Activated CD4-positive, CD25-positive, alpha-beta regulatory T cell treated with anti-CD3 and anti-CD28 coated beads, Interleukin-2, amount 50 U/mL, for 24 hours (primary cell): ENCODE measurements around the gene IHH.

Source experiments
- ATAC-seq, 2 donors: fragments of 150-1000 bp; cut with Tn5 transposase; one replicate each; pipeline ENCODE4 v1.10.0; 2021; ENCODE audit warnings: mild to moderate bottlenecking in 1 of 2, moderate library complexity in 1 of 2

The IHH gene

DNA sequence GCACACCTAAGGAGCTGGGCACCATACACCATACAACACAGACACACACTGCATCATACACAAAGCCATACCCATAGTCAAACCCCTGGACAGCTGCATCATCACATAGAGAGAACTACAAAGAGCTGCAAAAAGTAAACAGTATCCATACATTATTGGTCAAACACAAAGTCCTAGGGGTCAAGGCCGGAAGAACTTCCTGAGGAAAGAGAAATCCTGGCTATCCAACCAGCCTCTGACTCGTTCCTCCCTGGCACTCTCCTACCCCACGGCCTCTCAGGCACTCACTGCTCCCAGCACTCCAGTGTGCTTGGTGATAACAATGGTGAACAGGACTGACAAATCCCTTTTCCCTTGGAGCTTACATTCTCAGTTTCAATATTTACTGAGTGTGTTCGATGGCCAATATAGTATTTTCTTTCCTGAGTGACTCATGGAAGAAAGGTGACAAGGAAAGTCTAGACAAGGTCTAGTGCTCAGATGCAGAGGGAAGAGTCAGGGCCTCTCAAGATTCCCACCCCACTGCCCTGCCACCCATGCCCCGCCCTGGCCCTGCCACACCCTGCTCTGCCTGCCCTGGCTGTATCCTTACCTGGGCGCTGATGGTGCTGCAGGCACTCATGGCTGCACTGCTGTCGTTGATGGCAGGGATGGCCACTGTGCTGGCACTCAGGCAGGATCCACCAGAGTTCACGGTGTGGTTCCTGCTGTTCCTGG, 22.8 kb downstream of the IHH start:
- no peak for ATAC-seq

DNA sequence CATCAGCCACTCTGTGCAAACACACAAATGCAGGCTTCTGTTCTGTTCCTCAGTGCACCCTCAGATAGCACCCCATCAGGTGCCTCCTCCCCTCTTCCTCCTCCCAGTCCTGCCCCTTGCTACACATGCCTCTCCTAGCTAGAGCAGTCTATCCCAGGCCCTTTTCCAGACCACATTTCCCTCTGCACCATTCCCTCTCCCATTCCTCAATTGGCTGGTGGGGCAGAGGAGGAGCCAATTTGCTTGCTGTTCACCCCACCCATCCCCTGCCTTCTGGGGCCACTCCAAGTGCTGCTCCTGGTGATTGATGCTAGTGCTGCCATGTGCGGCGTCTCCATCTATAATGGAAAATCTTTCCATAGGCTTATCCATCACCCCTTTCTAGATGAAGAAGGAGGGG, 24.8 kb downstream of the IHH start:
- ATAC-seq: no peak

DNA sequence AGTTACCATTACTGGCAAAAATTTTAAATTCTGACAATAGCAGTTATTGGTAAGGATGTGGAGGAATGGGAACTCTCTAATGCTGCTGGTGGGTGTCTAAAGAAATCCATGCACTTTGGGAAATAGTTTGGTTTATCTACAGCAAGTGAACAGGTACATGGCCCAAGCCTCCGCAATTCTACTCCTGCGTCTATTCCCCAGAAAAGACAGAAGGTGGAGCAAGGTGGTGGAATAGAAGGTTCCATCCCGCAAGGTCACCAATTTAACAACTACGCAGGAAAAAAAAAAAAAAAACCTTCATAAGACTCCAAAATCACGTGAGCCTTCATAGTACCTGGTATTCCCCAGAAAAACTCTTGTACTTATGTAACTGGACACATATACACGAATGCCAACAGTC, 25.9 kb downstream of the IHH start:
- ATAC-seq: no peak

DNA sequence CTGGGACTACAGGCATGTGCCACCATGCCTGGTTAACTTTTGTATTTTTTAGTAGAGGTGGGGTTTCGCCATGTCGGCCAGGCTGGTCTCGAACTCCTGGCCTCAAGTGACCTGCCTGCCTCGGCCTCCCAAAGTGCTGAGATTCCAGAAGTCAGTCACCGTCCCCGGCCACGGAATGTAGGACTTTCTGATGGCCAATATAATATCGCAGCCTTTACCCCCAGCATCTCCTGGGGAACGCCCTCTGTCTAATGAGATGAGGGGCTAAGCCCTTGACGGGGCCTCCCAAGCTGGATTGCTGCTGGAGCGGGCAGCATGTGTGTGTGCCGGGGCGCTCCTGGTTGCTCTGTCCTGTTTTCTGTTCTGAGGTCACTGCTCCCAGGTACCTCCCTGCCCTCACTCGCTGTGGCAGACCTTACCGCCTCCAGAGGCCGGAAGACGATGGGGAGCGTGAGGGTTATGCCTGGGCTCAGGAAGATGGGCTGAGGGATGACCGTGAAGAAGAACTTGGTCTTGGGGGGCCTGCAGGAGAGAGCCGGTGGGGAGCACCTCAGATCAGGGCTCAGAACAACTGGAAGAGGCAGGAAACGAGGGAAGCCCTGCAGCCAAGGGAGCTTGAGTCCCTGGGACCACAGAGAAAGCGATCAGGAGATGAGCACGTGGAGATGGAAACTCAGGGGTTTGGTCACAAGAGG, 28.5 kb downstream of the IHH start:
- no peak for ATAC-seq

DNA sequence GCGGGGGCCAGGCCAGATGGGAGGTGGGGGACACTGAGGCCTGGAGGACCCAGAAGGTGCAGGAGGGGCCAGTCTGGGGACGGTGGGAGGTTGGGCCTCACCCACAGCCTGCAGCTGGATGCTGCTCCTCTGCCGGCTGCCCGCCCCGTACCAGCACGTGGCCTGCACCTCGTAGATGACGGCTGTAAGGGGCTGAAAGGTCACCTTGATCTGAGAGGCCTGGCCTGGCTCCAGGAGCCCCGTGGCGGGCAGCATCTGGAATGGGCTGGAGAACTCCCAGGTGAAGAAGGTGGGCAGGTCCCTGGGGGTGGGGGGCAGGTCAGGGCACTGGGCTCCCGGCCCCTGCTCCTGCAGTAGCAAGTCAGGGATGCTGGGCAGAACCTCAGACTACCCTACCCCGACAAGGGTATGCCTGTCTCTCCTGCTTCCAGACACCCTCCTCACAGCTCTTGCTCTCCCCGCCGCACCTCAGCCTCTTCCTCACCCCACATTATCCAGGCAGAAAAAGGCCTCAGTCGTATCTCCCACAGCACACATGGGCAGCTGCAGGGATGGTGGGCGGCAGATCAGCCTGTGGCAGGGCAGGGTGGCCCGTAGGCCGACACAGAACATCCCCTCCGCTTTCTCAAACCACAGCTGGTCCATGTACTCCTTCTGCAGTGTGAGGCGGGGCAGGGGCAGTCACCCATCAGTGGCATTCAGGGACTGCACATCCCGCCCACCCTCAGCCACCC, 29.5 kb downstream of the IHH start:
- no peak for ATAC-seq

DNA sequence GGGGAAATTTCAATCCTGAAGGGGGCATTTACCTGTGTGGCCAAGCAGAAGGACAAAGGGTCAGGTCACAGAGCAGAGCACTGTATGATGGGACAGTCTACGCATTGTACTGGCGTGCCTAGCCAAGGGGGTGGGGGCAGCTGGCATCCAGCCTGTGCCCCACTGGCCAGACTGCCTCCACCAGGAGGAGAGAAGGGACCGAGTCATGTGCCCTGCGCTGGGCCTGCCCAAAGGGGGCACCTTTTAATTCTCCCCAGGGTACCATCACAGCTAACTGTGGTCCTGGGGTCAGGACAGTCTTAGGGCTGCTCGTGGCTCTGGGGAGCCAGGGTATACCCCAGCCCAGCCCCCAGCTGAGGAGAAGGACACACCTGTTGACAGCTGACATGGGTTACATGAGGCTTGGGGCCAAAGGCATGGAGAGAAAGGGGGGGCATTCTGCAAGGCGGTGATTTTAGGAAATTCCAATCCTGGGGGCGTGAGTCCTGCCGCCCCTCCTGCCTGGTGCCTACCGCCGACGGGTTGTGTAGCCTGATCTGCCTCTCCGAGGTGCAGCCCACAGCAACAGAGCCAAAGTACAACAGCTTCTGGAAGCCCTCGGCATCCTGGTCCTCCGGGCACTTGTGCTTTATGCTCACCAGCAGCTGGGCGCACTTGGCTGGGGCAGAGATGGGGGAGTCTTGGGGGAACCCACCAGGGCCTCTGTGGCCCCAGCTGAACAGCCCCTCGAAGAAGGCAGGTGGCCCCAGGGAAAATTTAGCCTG, 30.4 kb downstream of the IHH start:
- no peak for ATAC-seq

DNA sequence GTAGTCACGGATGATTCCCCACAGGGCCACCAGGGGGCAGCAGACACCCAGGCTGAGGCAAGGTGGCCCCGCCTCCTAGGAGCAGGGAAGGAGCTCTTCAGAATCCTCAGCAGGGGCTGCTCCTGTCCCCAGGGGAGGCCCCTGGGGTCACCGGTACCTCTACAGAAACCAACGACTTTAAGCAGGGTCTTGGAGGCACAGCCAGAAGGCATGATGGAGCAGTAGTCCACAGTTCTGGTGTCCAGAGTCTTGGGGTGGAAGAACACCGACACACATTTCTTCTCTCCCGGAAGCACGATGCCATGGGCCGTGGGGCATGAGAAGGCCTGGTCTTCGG, 30.9 kb downstream of the IHH start:
- peak; percentile 72 to 77 for ATAC-seq

DNA sequence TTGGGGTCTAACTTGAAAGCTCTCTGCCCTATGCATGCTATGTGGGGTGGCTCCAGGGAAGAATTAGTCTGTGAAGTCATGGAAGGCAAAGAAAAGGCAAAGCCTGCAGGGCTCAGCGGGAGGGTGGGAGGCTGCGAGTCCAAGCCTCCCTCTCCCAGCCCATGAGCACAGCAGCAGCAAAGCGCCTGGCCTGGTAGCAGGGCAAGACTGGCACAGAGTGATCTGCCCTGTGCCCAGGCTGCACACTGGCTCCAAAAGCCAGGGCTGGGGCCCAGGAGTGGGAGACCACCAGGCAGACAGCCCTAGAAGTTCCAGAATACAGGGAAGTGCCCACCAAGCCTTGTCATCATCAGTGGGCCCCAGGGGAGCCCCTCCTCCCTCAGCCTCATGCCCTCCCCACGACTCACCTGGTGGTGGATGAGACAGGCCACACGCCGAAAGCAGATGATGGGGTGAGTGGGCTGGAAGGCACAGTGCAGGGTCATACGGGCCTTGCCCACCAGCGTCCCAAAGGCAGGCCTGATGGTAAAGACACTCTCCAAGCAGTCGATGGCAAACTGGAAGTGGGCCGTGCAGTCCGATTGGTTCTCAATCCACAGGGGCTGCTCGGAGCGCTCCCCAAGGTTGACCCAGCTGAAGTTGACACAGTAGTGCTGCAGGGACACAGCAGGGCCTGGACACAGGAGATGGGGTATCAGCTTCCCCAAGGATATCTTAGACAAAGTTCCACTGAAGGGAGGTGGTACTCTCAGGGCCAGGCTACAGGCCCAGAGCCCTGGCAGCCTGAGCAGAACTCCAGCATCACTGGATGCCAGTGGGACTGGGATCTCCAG, 31.5 kb downstream of the IHH start:
- no peak for ATAC-seq

DNA sequence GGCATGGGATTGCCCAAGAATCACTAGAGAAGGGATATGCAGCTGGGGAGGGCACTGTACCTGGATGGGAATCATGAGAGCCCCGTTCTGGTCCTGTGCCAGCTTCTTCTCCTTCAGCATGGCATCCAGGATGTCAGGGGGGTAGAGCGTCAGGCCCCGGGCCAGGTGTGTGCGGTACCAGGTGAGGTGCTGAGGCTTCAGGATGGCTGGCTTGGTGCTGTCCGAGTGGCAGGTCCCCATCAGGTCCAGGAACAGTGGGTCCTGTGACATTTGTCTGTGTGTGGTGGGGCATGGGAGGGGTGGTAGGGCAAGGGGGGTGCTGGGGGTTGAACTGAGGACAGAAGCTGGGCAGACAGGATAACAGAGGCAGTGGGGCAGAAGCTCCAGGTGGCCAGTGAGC, 32.6 kb downstream of the IHH start:
- ATAC-seq: no peak

DNA sequence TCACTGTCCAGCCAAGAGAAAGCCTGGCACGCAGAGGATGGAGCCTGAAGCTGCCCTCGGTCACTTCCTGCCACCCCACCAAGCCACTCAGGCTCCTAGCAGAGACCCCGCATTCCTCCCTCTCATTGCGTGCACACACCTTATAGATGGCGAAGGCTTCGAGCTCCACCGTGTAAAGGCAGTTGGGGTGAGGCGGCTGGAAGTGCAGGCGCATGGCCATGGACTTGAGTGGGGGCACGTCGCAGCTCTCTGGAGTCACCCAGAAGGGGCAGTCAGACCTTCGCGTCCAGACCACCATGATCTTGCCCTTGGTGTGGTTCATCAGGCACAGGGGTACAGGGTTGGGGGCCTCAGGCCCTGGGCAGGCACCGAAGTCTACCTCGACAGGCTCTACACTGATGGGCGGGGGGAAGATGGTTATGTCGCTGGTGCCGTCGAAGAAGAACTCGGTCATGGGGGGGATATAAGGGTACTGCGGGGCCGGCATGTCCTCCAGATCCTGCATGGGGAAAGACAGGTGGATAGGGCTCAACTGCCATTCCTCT, 33.1 kb downstream of the IHH start:
- no peak for ATAC-seq

DNA sequence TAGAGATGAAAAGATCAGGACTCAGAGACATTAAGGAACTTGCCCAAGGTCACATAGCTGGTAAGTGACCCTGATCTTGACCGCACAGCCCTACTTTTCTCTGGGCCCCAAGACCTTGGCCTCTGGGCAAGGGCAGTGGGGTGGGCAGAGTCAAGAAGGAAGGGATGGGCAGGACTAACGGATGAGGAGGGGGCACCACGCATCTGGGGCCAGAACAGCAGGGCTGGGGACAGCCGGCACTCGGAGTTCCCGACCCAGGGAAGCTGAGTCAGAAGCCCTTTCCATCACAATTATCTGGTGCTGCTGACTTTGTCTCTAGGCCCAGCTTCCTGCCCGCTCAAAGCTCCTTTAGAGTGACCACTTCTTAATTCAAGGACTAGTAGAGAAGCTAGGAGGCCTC, 33.8 kb downstream of the IHH start:
- ATAC-seq: no peak

DNA sequence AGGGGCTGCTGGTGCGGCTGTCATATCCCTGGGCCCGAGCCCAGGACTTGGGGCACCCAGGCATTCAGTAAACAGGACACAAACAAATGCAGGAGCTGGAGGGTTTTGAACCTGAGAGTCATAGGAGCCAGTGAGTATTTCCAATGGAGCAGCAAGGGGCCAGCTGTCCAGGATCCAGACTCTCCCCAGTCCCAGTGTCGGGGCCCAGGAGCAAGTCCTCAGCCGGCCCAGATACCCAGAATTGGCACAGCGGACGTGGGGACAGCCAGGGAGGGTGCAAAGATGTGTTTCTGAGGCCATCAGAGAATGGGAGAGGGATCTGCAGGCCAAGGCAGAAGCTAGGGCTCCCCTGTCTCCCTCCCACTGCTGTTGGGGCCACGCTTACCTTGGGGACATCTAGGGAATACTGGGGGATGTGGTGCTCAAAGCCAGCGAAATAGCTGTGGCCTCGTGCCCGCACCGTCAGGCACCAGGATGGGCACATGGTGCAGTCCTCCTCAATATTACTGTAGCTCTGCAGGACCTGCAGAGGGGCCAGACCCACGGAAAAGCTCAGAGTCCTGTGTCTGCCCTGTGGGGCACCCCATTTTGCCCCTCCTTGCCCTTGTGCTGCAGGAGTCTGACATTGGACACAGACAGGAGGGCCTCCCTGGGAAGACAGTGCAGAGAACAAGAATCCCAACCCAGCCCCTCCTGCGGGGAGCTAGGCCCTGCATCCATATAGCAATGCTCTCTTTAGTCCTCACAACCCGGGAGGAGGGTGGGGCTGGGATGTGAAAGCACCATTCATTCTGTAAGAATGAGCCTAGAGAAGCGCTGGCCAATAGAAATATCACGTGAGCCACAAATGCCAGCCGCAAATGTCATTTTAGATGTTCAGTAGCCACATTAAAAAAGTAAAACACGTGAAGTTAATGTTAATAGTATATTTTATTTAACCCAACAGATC, 34.8 kb downstream of the IHH start:
- ATAC-seq: no peak

DNA sequence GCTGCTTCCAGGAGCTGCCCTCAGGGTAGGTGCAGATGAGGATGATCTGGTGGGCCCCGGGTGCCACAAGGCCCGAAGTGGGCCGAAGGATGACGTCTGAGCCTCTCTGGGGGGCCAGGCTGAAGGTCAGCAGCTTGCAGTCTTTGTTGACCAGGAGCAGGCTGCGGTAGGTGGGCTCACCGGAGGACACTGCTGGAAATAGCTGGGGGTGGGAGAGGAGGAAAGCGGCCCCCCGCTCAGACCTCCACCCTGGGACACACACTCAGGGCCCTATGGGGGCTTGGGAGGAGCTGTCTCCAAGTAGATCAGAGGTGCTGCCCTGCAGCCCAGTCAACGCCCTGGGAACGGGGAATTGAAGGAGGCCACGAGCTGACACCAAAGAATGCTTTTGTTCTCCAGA, 36.7 kb downstream of the IHH start:
- ATAC-seq: no peak

DNA sequence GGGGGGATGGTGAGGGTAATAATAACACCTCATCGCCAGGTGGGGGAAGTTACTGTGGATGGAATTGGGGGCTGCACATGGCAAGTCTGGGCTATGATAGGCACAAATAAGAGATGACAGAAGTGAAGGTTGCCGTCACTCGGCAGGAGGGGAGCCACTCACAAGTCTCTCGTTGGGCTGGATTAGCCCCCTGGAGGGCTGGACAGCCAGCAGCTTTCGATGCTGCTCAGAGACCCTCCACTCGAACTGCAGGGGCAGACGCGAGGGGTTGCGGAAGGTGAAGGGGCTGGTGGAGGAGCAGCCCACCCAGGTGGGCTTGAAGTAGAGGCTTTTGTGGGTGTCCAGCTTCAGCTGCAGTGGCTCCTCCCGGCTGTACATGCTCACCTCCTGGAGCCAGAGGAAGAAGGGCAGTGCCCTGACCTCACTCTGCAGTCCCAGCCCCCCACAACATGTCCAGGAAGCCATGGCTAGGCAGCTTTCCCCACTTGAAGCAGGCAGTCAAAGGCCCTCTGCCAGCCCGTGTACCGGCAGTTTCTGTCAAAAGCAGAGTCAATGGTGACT, 37.6 kb downstream of the IHH start:
- no peak for ATAC-seq

DNA sequence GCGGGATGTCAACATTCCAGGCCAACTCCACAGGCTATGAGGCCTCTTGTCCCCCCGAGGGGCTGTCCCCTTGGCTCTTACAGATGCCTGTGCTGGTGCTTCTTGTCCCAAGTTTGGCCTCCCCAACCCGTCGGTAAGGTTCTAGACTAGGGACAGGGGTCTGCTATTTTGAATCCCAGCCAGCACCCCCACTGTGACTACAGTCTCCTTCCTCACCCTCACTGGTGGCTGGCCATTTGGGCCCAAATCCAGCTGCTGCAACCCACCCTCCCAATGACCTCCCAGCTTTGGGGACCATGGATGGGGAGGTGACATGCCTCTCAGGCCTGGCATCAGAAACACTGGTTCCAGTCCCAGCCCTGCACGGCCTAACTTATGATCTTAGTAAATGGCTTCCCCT, 38.1 kb downstream of the IHH start:
- ATAC-seq: no peak

DNA sequence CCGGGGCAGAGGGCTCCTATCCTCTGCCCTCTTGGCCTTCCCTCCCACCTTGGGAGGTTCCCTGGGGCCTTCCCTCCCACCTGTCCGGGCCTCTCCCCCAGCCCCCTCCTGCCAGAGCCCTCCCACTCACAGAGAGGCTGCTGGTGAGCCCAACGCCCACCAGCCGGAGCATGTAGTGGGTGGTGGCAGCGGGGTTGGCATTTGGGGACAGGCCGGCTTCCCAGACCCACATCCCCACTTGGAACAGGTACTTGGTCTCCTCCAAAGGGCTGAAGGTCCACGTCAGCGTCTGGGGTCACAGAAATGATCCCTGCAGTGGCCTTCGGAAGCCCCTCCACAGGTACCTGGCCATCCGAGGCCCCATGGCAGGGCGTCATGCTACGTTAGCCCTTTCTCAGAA, 38.7 kb downstream of the IHH start:
- ATAC-seq: no peak

DNA sequence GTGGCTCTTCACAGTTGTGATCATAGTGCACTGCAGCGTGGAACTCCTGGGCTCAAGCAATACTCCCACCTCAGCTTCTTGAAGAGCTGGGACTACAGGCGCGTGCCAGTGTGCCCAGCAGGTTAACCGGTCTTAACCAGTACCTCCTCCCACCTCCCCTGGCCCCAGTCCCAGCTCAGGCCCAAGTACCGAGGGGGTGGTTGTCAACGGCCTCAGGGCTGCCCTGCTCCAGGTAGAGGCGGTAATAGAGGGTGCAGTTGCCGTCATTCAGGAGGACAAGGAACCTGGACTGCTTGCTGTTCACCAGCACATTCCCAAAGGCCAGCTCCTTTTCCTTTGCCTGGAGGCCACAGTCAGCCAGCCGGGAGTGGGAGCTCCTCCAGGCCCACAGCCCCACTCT, 39.1 kb downstream of the IHH start:
- ATAC-seq: no peak

DNA sequence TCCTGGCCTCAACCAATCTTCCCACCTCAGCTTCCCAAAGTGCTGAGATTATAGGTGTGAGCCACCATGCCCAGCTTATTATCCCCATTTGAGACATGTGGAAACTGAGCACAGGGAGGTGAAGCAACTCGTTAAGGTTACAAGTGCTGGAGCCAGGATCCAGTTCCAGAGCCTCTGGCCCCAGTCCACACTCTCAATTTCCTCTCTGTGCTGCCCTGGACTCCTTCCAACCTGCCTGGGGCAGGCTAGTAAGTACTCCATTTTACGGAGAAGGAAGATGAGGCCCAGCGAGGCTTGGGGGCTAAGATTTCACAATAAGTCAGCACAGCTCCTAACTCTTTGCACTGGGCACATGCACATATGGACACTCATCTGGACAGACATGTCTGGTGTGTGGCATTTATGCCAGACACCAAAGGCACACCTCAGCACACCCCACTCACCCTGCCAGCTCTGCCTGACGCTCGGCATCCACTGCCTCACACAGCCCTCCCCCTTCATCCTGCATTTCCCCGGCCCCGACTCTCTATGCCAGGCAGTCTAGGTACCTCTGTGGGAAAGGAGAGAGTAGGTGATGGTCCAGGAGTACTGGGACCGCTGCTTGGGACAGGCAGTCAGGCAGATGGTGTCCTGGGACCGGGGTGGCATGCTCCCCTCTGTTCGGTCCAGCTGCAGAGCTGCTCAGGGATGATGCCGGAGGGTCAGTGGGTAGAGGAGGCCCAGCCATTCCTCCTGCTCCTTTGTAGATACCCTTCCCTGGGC, 39.9 kb downstream of the IHH start:
- ATAC-seq: no peak

DNA sequence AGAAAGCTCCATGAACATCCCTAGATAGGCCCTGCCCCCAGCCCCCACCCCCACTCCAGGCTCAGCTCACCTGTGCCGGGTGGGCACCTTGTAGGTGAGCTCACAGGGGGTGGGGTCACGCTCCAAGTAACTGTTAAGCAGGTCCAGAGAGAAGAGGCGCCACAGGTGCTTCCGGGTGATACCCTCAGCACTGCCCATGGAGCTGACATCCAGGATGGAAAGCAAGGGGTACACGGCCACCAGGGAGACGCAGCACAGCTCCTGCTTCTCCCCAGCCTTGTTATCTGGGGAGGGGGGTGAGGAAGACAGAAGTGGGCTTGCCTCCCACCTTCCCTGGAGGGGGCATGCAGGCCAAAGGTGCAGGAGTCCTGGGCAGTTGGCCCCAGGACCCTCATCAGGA, 41.3 kb downstream of the IHH start:
- no peak for ATAC-seq

DNA sequence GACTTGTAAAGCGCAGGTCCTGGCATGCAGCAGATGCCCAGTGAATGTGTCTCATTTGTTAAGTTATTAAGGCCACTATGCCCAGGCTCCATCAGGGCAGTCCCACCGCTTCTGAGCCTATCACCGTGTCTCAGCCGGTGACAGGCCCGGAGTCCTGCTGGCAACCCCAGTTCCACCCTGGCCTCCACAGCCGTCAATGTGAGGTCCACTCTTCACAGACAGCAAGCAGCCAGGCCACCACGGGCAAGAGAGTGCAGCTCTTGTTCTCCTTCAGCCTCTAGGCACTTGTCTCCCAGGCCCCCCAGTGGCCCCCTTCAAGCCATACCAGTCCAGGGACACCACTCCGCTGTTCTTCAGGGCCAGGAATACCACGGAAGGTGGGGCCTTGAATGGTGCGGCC, 42.0 kb downstream of the IHH start:
- ATAC-seq: no peak
